Natural killer cell (primary cell): ENCODE data around the gene RFX8. TPM values are rescaled to one million over a fixed set of nuclear protein-coding genes. Genes with fewer than 3 reads are reported as not detected.
"Not testable (repeated sequence)": the region's sequence is repeated elsewhere in the genome, so short reads cannot be mapped to it uniquely, and the experiment has no call there.

ENCODE experiments used
- ATAC-seq, 3 donors: fragments of 150-1000 bp in 2 of 3; fragments of 200-7000 bp in 1 of 3; cut with Tn5 transposase; 1 replicate in 1 of 3; 2 replicates in 2 of 3; pipeline ENCODE4 v1.10.0; 2021; ENCODE audit warnings: mild to moderate bottlenecking in 2 of 3, moderate library complexity in 2 of 3
- DNase-seq, 2 donors: peaks; one replicate each; pipeline versions ENCODE4 v3.0.0 to v3.0.0-alpha.2; 2013 to 2021; ENCODE audit warnings: mixed read lengths in 1 of 2
- H3K27ac ChIP-seq: one replicate; pipeline ENCODE4 v1.5.1; 2013; ENCODE audit warnings: mild to moderate bottlenecking, low read length
- H3K27me3 ChIP-seq: one replicate; pipeline ENCODE4 v1.6.1; 2013; ENCODE audit warnings: low read length; ENCODE audit not compliant: control insufficient read depth, insufficient read depth
- H3K36me3 ChIP-seq: one replicate; pipeline ENCODE4 v1.6.1; 2013; ENCODE audit warnings: low read length; ENCODE audit not compliant: control insufficient read depth, insufficient read depth
- H3K4me1 ChIP-seq: one replicate; pipeline ENCODE4 v1.6.1; 2013; ENCODE audit warnings: low read length; ENCODE audit not compliant: control insufficient read depth, insufficient read depth
- H3K4me3 ChIP-seq: one replicate; pipeline ENCODE4 v1.5.1; 2013; ENCODE audit warnings: low read length
- H3K9me3 ChIP-seq: one replicate; pipeline ENCODE4 v1.6.1; 2013; ENCODE audit warnings: low read length; ENCODE audit not compliant: control insufficient read depth, insufficient read depth
- H3K27ac Mint-ChIP-seq, 2 donors: one replicate each; pipeline ENCODE4 v1.8.0; 2022; ENCODE audit warnings: mild to moderate bottlenecking in 2 of 2, mixed read lengths in 2 of 2, moderate library complexity in 1 of 2
- H3K27me3 Mint-ChIP-seq, 2 donors: one replicate each; pipeline ENCODE4 v1.8.0; 2022; ENCODE audit warnings: low read depth in 2 of 2, mixed read lengths in 2 of 2
- H3K36me3 Mint-ChIP-seq: one replicate; pipeline ENCODE4 v1.8.0; 2022; ENCODE audit warnings: mixed read lengths
- H3K4me1 Mint-ChIP-seq, 2 donors: one replicate each; pipeline ENCODE4 v1.8.0; 2022; ENCODE audit warnings: mixed read lengths in 2 of 2
- H3K4me3 Mint-ChIP-seq: one replicate; pipeline ENCODE4 v1.8.0; 2022; ENCODE audit warnings: mild to moderate bottlenecking, moderate library complexity, mixed read lengths
- H3K9me3 Mint-ChIP-seq, 2 donors: one replicate each; pipeline ENCODE4 v1.8.0; 2022; ENCODE audit warnings: mixed read lengths in 2 of 2
- WGBS: methylation state at CpG from one replicate; pipeline ENCODE4 v1.1.7; 2013; ENCODE audit warnings: missing lambda C conversion rate; ENCODE audit not compliant: insufficient coverage; 5-methylcytosine and 5-hydroxymethylcytosine counted together
- intact Hi-C: fragments of 100-400 bp; cut with micrococcal nuclease; formaldehyde crosslinking; loops from one replicate; pipeline ENCODE4 v1.14.2; 2022
- total RNA-seq, 4 donors: library from RNA; stranded (reverse); fragments of 120-200 nt in 1 of 4; gene quantifications; one replicate each; pipeline versions ENCODE4 v1.2.3 to v1.2.4, GENCODE V29; 2013 to 2022
- TF ChIP-seq, protein P1 (sequence below): fragments of 200-600 bp; IDR thresholded peaks from one replicate; pipeline ENCODE4 v1.8.0; 2022; ENCODE audit warnings: antibody characterized with exemption

Gene RFX8
- total RNA-seq, 3 donors from 2014 or later (not counting 1 experiment from before 2014, with no cell fraction given), result 0.68 TPM; not detected in 2

DNA sequence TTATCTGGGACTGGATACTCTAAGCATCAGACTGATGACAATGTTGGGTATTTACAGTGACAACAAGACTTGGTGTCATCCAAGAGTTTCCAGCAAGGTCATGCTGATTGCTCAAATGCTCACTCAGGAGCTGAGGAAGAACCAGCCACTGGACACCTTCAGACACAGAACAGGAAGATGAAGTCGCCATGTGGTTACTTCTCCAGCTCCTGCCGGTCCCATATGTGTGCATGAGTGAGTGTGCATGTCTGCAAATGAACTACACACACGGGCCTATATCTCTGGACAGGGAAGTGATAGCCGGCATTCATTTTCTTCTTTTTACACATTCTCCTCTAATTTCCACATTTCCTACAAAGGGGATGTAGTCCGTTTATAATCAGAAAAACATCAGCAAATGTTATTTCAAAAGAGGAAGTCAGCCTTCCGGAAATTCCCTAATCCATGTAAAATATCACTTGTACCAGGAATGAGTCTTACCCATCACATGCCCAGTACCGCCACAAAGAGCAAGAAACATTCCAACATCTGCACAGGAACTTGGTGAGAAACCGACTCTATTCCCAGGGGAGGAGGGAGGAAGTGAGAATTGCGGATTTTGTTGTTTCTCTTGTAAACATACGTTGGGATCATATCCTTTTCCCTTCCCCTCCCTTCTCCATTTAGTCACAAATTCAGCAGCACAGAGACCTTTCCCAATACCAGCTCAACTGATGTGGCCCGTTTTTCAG, 10.8 kb downstream of the RFX8 start:
- Mint-ChIP-seq H3K9me3 (no peaks in the 10 kb centered on the region), H3K4me1 (no peaks in the 10 kb centered on the region), H3K36me3 (no peaks in the 10 kb centered on the region), H3K27ac (no peak overlapping the region), H3K4me3 (no peak overlapping the region), H3K27me3 (peaks cover 7 to 12% of the 10 kb centered on the region in 2 donors)
- Histone ChIP-seq H3K4me1 (no peaks in the 10 kb centered on the region), H3K36me3 (no peaks in the 10 kb centered on the region), H3K4me3 (no peak overlapping the region), H3K9me3 (no peaks in the 10 kb centered on the region), H3K27me3 (no peaks in the 10 kb centered on the region), H3K27ac (no peak overlapping the region)
- 47% methylated on average over 8 of the region's 11 CpGs for WGBS
- TF ChIP-seq, protein P1, sequence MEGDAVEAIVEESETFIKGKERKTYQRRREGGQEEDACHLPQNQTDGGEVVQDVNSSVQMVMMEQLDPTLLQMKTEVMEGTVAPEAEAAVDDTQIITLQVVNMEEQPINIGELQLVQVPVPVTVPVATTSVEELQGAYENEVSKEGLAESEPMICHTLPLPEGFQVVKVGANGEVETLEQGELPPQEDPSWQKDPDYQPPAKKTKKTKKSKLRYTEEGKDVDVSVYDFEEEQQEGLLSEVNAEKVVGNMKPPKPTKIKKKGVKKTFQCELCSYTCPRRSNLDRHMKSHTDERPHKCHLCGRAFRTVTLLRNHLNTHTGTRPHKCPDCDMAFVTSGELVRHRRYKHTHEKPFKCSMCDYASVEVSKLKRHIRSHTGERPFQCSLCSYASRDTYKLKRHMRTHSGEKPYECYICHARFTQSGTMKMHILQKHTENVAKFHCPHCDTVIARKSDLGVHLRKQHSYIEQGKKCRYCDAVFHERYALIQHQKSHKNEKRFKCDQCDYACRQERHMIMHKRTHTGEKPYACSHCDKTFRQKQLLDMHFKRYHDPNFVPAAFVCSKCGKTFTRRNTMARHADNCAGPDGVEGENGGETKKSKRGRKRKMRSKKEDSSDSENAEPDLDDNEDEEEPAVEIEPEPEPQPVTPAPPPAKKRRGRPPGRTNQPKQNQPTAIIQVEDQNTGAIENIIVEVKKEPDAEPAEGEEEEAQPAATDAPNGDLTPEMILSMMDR, result no peak
- DNase-seq, result no peak
- intact Hi-C loops, result no loop called here
- peak in 2 of 3 donors; percentile 28 to 49 for ATAC-seq

DNA sequence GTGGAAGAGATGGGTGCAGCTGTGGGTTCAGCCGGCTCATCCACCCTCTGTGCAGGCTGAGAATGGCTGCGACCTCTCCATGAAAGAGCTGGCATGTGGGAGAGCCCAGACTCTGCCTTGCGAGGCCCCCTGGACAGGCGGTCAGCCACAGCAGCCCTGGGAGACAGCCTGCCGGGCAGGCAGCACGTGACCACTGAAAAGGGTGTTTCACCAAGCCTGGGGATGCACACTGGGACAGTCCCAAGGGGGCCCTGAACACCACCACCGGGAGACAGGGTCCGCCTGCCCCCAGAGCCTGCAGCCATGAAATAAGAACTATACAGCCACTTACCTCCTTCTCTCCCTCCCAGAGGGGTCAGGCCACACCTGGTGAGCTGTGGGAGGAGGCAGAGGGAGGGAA, 11.5 kb downstream of the RFX8 start:
- DNase-seq (no peak), ATAC-seq (no peak)
- no peaks in the 10 kb centered on the region for H3K9me3 ChIP-seq
- no peaks in the 10 kb centered on the region for H3K4me1 ChIP-seq
- Mint-ChIP-seq H3K27me3 (peaks cover 12% of the 10 kb centered on the region in 2 donors), H3K9me3 (no peaks in the 10 kb centered on the region), H3K4me1 (no peaks in the 10 kb centered on the region), H3K36me3 (no peaks in the 10 kb centered on the region), H3K27ac (no peak overlapping the region), H3K4me3 (no peak overlapping the region)
- no peaks in the 10 kb centered on the region for H3K27me3 ChIP-seq
- no peaks in the 10 kb centered on the region for H3K36me3 ChIP-seq
- intact Hi-C loops, result no loop called here
- no peak overlapping the region for H3K4me3 ChIP-seq
- TF ChIP-seq, protein P1, result no peak
- 94% methylated on average over 7 of the region's 8 CpGs for WGBS
- H3K27ac ChIP-seq, result no peak overlapping the region

DNA sequence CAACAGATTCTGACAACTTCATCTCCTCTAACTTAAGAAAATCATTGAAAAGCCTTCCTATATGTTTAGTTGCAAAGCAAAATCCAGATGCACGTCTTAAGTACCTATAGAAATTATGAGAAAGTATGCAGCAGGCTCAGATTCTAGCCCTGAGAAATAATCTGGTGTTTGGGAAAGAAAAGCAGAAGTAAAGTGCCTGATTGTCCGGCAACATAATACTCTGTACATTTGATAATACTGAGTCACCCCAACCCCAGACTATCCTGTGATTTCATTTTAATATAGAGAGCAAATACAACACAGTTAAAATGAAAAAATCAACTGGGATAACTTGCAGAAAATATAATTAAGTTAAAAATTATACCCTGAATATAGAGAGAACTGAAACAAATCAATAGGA, 13.5 kb downstream of the RFX8 start:
- intact Hi-C loops, result no loop called here
- H3K36me3 ChIP-seq, result no peaks in the 10 kb centered on the region
- no peaks in the 10 kb centered on the region for H3K9me3 ChIP-seq
- no peaks in the 10 kb centered on the region for H3K4me1 ChIP-seq
- H3K9me3 Mint-ChIP-seq, result no peaks in the 10 kb centered on the region
- no peaks in the 10 kb centered on the region for H3K4me1 Mint-ChIP-seq
- no peak for ATAC-seq
- no peak overlapping the region for H3K4me3 ChIP-seq
- H3K4me3 Mint-ChIP-seq, result no peak overlapping the region
- no peaks in the 10 kb centered on the region for H3K27me3 ChIP-seq
- H3K36me3 Mint-ChIP-seq, result no peaks in the 10 kb centered on the region
- H3K27me3 Mint-ChIP-seq, result peaks cover 12 to 18% of the 10 kb centered on the region in 2 donors
- H3K27ac ChIP-seq, result no peak overlapping the region
- H3K27ac Mint-ChIP-seq, result no peak overlapping the region
- 83% methylated on average over 1 of the region's 2 CpGs for WGBS
- no peak for DNase-seq
- TF ChIP-seq, protein P1, result no peak

DNA sequence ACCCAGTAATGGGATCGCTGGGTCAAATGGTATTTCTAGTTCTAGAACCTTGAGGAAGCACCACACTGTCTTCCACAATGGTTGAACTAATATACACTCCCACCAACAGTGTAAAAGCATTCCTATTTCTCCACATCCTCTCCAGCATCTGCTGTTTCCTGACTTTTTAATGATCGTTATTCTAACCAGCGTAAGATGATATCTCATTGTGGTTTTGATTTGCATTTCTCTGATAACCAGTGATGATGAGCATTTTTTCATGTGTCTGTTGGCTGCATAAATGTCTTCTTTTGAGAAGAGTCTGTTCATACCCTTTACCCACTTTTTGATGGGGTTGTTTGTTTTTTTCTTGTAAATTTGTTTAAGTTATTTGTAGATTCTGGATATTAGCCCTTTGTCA, 20.5 kb downstream of the RFX8 start:
- H3K4me1 Mint-ChIP-seq, H3K27ac ChIP-seq, H3K27ac Mint-ChIP-seq, H3K9me3 ChIP-seq, H3K36me3 ChIP-seq, H3K4me1 ChIP-seq, DNase-seq, ATAC-seq, H3K27me3 ChIP-seq, intact Hi-C loops, H3K27me3 Mint-ChIP-seq, H3K4me3 Mint-ChIP-seq, H3K4me3 ChIP-seq, H3K36me3 Mint-ChIP-seq, H3K9me3 Mint-ChIP-seq: not testable (repeated sequence)
- 53% methylated on average over 2 of the region's 3 CpGs for WGBS
